HG03378 (cell line): ENCODE measurements around the gene TNK1.

Experiments used
- ATAC-seq: cut with Tn5 transposase; IDR thresholded peaks from one replicate; pipeline ENCODE4 v1.9.1; 2021; ENCODE audit warnings: mild to moderate bottlenecking, moderate library complexity; ENCODE audit not compliant: unreplicated experiment

TNK1 gene

GRCh38 chr17:7389924-7390910 lies 9.3 kb downstream of the TNK1 start:
- ATAC-seq = no peak

DNA sequence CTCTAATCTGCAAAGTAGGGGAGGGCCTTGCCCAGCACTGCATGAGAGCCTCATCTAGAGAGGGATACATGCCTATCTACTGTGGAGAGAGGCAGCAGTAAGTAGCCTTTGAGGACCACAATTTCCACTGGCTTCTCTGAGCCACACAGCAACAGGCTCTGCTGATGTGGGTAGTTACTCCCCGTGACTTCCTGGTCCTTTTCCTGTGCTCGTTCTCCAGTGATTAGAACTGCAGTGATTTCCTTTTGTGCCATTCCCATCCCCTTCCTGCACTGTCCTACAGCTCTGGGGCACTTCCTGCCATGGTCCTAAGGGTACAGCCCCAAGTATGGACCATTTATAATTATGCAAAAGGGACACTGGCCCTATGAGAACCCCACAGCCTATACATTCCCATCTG lies 10.4 kb downstream of the TNK1 start:
- ATAC-seq = no peak

DNA sequence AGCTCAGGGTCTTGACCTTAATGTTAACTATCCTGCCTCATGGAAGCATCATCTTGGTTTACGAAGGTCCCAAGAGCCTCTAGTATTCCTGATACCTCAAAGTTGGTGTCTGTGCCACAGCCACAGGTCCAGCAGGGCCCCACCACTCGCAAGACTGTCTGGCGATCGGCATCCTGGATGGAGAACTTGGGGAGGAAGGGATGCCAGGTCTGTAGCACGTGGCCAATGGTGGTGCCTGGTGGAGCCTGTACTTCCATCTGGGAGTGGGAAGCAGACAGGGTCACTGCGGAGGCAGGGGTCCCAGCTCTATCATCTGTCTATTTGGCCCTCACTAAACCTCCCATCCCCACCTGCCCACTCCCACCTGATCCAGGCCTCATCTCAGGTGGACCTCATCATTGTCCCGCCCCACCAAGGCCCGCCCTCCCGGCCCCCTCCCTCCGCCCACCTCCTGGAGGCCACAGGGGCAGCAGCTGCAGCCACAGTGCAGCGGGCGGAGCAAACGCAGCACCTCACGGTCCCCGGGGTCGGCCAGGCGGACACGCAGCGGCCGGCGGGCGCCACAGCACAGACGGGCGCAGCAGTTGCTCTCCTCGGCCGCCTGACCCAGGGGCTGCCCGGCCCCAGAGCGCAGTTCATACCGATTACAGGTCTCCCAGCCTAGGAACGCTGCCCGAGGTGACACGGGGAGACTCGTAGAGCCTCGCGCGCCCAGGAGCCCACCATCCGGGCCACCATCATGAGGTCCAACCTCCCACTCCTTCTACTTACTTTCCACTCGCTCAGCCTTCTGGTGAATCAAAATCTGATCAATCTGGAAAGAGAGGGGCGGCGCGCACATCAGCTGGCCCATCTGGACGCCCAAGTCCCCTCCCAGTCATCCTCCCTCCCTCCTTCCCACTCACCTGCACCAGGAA lies 12.1 kb downstream of the TNK1 start:
- no peak for ATAC-seq

DNA sequence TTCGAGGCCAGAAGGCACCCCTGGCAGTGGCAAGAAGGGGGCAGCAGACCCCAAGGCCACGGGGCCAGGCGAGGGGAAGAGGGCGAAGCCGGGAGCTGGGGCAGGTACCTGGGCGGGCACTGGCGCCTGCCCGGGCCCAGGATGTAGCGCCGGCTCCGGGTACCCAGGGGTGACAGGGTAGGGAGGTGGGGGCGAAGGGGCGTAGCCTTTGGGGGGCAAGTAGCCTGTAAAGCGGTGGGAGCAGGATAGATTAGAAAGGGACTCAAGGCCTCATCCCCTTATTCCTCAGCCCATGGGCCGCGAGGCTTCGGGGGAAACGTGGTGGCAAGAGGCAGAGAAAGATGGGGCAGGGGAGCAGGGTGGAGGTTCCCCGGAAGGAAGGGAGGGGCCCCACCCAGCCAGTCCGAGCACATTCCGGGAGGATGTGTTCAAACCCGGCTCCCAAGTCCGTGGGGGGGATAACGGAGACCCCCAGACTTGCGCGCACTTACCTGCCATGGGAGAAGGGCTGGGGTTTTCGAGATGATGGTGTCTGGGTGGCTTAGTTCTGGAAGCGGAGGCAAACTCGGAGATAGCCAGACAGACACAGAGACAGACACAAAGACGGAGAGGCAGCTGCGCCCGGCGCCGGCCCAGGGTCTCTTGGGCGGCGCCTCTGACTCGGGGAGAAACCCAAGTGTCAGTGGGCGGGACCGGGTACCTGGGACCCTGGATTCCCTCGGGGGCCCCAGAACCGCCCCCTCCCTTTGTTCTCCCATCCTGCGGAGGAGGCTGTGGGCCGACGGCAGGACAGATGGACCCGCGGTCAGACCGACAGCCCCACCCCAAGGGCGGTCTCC lies 12.9 kb downstream of the TNK1 start:
- peak; percentile 21 for ATAC-seq

DNA sequence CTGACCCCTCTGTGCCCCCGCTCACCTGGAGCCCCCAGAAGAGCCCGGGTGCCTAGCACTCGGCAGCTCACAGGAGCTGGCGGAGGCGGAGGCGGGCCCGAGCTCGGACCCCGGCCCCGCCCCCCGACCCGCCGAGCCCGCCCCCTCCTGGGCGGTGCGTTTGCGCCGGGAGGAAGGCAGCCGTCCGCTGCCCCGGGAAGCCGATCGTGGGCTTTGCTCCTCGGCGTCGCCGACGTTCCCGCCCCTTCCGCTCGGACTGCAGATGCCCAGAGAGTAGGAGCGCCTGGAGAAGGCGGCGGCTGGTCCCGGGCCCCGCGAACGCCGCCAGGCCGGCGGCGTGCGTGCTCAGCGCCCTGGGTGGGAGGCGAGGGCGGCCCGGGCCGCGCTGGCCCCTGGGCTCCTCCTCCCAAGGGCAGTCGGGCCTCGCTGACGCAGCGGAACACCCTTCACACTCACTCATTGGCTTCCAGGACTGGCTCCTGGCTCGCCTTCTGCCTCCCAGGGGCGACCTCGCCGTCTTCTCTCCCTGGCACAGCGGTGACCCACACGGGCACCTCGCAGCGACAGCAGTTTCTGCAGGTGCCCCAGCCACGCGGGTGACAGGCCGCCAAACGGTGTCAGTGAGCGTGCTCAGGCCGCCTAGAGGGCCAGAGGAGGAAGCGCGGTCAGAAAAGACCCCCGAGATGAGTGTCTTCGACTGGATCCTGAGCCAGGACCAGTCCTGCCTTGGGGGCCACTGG lies 13.7 kb downstream of the TNK1 start, which contains the start of gene PLSCR3:
PLSCR3 (minus strand) TSS at position 74 of the 740 bp plus-strand sequence. CDS start 415 bp downstream, outside the sequence.
- ATAC-seq = peak; percentile 52

- ATAC-seq = no peak
Observed at GRCh38 chr17:7396147-7396546, 15.3 kb downstream of the TNK1 start.

- no peak for ATAC-seq
Observed at GRCh38 chr17:7398612-7399011, 17.7 kb downstream of the TNK1 start.

DNA sequence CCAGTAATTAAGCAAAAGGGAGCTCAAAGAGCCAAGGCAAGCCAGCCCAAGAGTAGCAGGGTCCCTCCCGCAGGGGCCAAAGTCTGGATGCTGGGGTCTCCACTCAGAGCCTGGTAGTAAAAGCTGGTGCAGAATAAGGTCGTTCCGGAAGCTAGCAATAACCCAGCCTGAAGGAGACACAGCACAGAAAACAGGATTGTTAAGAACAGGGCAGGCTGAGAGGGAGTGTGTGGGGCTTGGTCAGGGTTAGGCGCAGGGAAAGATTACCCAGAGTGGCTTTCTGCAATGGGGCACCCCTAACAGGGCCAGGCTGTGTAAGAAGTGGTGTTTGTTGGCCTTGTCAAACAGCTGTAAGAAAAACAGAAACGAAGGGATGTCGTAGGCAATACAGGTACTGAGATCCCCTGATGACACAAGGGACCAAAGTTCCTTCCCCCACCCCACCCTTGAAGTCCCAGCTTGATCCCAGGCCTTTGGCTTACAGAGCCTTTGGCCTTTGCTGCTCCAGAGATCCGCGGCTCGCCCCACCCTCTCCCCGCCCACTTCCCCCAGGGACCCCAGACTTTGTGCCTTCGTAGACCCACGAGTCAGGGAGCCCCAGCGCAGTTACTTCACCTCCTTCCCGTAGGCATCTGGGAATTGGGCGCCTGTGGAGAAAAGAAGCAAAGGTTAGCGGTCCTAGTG lies 22.3 kb downstream of the TNK1 start:
- no peak for ATAC-seq

DNA sequence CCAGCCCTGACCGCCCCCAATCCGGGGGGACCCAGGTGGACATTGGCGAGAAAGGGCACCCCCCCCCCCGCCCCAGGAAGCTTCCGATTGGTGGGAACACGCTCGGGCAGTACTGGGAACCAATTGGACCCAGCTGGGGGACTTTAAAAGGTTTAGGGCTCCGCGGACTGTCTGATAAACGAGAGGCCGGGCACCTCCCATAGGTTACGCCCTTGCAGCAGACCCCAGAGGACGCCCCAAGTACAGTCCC lies 22.8 kb downstream of the TNK1 start:
- ATAC-seq = no peak

GRCh38 chr17:7403977-7404736 lies 23.3 kb downstream of the TNK1 start, which contains the start of gene TMEM256:
TMEM256 (minus strand) TSS chr17:7404097; CDS start chr17:7404084, 13 bp downstream.
- peak; percentile 77 for ATAC-seq

DNA sequence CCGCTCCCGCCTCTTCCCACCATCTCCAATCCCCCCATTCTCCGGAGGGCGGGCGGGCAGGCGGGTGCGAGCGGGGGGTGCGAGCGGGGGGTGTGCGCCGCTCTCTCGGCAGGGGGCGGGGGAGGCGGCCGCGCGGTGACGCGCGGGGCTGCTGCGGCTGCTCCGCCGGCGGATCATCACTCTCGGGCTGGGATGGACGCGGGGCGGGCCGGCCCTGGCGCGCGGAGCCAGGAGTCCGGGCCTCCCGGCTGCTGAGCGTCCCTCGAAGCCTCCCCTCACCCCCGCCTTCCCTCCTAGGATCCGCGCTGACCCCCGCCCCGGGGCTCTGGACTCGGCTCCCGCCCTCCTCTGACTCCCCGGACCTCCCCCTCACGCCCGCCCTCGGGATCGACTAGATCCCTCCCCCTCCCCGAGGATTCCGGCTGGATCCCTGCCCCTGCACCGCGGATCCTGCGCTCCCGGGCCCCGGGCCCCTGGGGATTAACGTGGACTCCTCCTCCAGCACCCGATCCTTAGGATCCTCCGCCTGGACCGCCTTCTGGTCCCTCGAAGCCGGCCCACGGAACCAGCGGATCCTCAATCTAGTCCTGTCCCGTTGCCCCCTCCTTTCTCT lies 24.0 kb downstream of the TNK1 start:
- ATAC-seq = no peak

- no peak for ATAC-seq
Observed at GRCh38 chr17:7405350-7406234, 24.7 kb downstream of the TNK1 start.

GRCh38 chr17:7406235-7406825 lies 25.4 kb downstream of the TNK1 start:
- no peak for ATAC-seq

- ATAC-seq = no peak
Observed at GRCh38 chr17:7407082-7407481, 26.2 kb downstream of the TNK1 start.

DNA sequence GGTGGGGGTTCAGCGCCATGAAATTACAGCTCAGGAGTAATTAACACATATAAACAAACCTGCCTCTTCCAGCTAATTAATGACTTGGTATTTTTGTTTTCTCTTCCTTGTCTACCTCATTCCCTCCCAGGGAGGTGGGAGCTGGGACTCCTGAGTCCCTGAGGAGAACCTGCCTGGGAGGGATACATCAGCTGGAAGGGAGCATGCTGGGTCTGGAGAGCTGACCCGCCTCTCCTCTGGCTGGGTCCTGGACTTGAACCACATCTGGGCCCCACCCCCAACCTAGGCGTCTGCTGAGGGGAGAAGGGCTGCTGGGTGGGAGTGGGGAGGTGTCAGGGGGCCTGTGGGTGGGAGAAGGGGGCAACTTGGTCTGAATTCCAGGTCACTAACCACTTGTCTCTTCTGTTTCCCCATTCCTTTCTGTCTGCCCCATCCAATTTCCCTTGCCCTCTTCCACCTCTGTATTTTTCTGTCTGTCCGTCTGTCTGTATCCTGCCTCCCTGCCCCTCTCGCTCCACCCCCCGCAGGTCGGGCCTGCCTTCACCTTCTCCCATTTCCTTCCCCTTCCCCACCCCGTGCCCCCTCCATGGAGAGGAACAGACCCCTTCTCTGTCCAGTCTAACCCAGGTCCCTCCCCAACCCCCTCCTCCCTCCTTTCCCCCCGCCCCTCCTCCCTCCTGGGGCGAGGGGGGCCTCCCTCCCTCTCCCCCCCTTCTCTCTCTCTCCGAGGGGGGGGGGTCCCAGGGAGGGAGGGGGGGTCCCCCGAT lies 26.8 kb downstream of the TNK1 start, which contains the start of gene NLGN2:
NLGN2 (plus strand) TSS at position 361 of the 767 bp plus-strand sequence. CDS start 411 bp downstream, outside the sequence.
- ATAC-seq = no peak

DNA sequence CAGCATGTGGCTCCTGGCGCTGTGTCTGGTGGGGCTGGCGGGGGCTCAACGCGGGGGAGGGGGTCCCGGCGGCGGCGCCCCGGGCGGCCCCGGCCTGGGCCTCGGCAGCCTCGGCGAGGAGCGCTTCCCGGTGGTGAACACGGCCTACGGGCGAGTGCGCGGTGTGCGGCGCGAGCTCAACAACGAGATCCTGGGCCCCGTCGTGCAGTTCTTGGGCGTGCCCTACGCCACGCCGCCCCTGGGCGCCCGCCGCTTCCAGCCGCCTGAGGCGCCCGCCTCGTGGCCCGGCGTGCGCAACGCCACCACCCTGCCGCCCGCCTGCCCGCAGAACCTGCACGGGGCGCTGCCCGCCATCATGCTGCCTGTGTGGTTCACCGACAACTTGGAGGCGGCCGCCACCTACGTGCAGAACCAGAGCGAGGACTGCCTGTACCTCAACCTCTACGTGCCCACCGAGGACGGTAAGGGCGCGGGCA lies 27.4 kb downstream of the TNK1 start:
- ATAC-seq = no peak
